A673 (cell line): Measurements from ENCODE around the gene C3. TPM values are rescaled to one million over a fixed set of nuclear protein-coding genes. Genes with fewer than 3 reads are reported as not detected.

Experiments used
- BruUV-seq: library from RNA; stranded (reverse); fragments of 400-500 nt; replicated peaks from 2 replicates; lab custom pipeline; 2021; lab: Mats Ljungman, UMichigan
- CTCF ChIA-PET: fragments of 300-600 bp; sonication (Branson Sonifier 250); formaldehyde crosslinking; loops from one replicate; lab custom pipeline; 2022; ENCODE audit warnings: antibody characterized with exemption; lab: Charles Lee
- POLR2A ChIA-PET: fragments of 300-600 bp; sonication (Branson Sonifier 250); formaldehyde crosslinking; loops from one replicate; lab custom pipeline; 2022; ENCODE audit warnings: antibody characterized with exemption; ENCODE audit not compliant: low non-redundant PET; lab: Charles Lee
- DNase-seq: peaks from one replicate; pipeline ENCODE4 v3.0.0-alpha.2; 2015; ENCODE audit warnings: low spot score
- H3K27ac ChIP-seq: fragments of 200-600 bp; sonication (generic); 2 replicates; pipeline ENCODE4 v1.5.1; 2016; ENCODE audit warnings: mixed run types, low read depth, mild to moderate bottlenecking, mixed read lengths, antibody characterized with exemption, low read length; ENCODE audit not compliant: poor library complexity, severe bottlenecking
- H3K27me3 ChIP-seq: fragments of 200-600 bp; sonication (generic); replicated peaks from 2 replicates; pipeline ENCODE4 v1.6.1; 2017; ENCODE audit warnings: mixed run types, low read depth, mild to moderate bottlenecking, mixed read lengths, antibody characterized with exemption, low read length; ENCODE audit not compliant: insufficient read depth, poor library complexity
- H3K36me3 ChIP-seq: fragments of 200-600 bp; sonication (generic); 2 replicates; pipeline ENCODE4 v1.6.1; 2016; ENCODE audit warnings: mixed run types, mild to moderate bottlenecking, mixed read lengths, antibody characterized with exemption, low read length; ENCODE audit not compliant: insufficient read depth, poor library complexity, severe bottlenecking
- H3K4me1 ChIP-seq: fragments of 200-600 bp; sonication (generic); 2 replicates; pipeline ENCODE4 v1.6.1; 2017; ENCODE audit warnings: mixed run types, mild to moderate bottlenecking, mixed read lengths, antibody characterized with exemption, low read length; ENCODE audit not compliant: insufficient read depth, poor library complexity, severe bottlenecking
- H3K4me3 ChIP-seq: fragments of 200-600 bp; sonication (generic); 2 replicates; pipeline ENCODE4 v1.5.1; 2016; ENCODE audit warnings: low read depth, mixed run types, mild to moderate bottlenecking, mixed read lengths, low read length; ENCODE audit not compliant: poor library complexity, severe bottlenecking
- H3K9me3 ChIP-seq: fragments of 200-600 bp; sonication (generic); 2 replicates; pipeline ENCODE4 v1.6.1; 2016; ENCODE audit warnings: mixed run types, low read depth, mild to moderate bottlenecking, mixed read lengths, antibody characterized with exemption, low read length; ENCODE audit not compliant: poor library complexity, severe bottlenecking
- CTCF ChIP-seq: fragments of 300-800, 200-600 bp; sonication (generic); conservative IDR thresholded peaks from 2 replicates; pipeline ENCODE4 v1.5.1; 2017; ENCODE audit warnings: low read depth, mild to moderate bottlenecking, antibody characterized with exemption, low read length, moderate library complexity, mixed read lengths
- EZH2 ChIP-seq: fragments of 200-600 bp; sonication (generic); IDR thresholded peaks from 2 replicates; pipeline ENCODE4 v1.6.1; 2017; ENCODE audit warnings: borderline replicate concordance, low read depth, mild to moderate bottlenecking, mixed read lengths, antibody characterized with exemption, low read length; ENCODE audit not compliant: poor library complexity, severe bottlenecking
- intact Hi-C: fragments of 100-400 bp; cut with micrococcal nuclease; formaldehyde crosslinking; loops from one replicate; pipeline ENCODE4 v1.10.0; 2022; ENCODE audit not compliant: unreplicated experiment
- total RNA-seq: library from RNA; stranded (reverse); gene quantifications from 2 replicates; pipeline ENCODE4 v1.2.3, GENCODE V29; 2021

Gene C3
- total RNA-seq, 1 experiment from 2014 or later, result 1.8 TPM

GRCh38 chr19:6693681-6694080, 26.8 kb downstream of the C3 start:
- no TSS peak for BruUV-seq
- CTCF ChIA-PET, result interaction anchor here (0.6 kb wide), 1 partner anchor 169 kb away, joined by 3 read pairs; no protein-coding TSS in a partner anchor
- Histone ChIP-seq H3K9me3 (no peaks in the 10 kb centered on the region), H3K27ac (no peak overlapping the region), H3K4me3 (no peak overlapping the region), H3K27me3 (no peaks in the 10 kb centered on the region), H3K4me1 (no peaks in the 10 kb centered on the region), H3K36me3 (no peaks in the 10 kb centered on the region)
- POLR2A ChIA-PET, result no interaction called here
- TF ChIP-seq EZH2, result no peak
- TF ChIP-seq CTCF, result no peak
- intact Hi-C loops, result no loop called here
- no peak for DNase-seq

GRCh38 chr19:6693056-6693471, 27.4 kb downstream of the C3 start:
- TF ChIP-seq EZH2, result no peak
- no peak for TF ChIP-seq CTCF
- BruUV-seq, result no TSS peak
- no peak for DNase-seq
- H3K27ac ChIP-seq, result no peak overlapping the region
- H3K27me3 ChIP-seq, result no peaks in the 10 kb centered on the region
- no peak overlapping the region for H3K4me3 ChIP-seq
- CTCF ChIA-PET, result interaction anchor here (0.6 kb wide), 1 partner anchor 170 kb away, joined by 3 read pairs; no protein-coding TSS in a partner anchor
- no peaks in the 10 kb centered on the region for H3K9me3 ChIP-seq
- intact Hi-C loops, result no loop called here
- no peaks in the 10 kb centered on the region for H3K36me3 ChIP-seq
- no peaks in the 10 kb centered on the region for H3K4me1 ChIP-seq
- POLR2A ChIA-PET, result no interaction called here

GRCh38 chr19:6692027-6692426, 28.4 kb downstream of the C3 start:
- no peaks in the 10 kb centered on the region for H3K27me3 ChIP-seq

More at GRCh38 chr19:6692027-6692426, 28.4 kb downstream of the C3 start:
- DNase-seq, result no peak
- Histone ChIP-seq H3K36me3 (no peaks in the 10 kb centered on the region), H3K27ac (no peak overlapping the region), H3K9me3 (no peaks in the 10 kb centered on the region), H3K4me3 (no peak overlapping the region), H3K4me1 (no peaks in the 10 kb centered on the region)
- TF ChIP-seq EZH2 (no peak), CTCF (no peak)
- BruUV-seq, result no TSS peak
- POLR2A ChIA-PET, result no interaction called here
- intact Hi-C loops, result no loop called here
- CTCF ChIA-PET, result no interaction called here
